Vagina (tissue), 2 donors: ENCODE measurements around the gene BDH1. TPM values are rescaled to one million over a fixed set of nuclear protein-coding genes. Genes with fewer than 3 reads are reported as not detected.

ENCODE experiments used
- DNase-seq, 2 donors: peaks; one replicate each; pipeline ENCODE4 v3.0.0-alpha.2; 2017; ENCODE audit errors: extremely low spot score in 2 of 2
- H3K27ac ChIP-seq: fragments of 200-600 bp; sonication (generic); one replicate; pipeline ENCODE4 v1.5.1; 2019
- H3K27me3 ChIP-seq: fragments of 200-600 bp; sonication (generic); one replicate; pipeline ENCODE4 v1.5.1; 2019
- H3K36me3 ChIP-seq, 2 donors: fragments of 200-600 bp; sonication (generic); one replicate each; pipeline ENCODE4 v1.5.1; 2017 to 2019
- H3K4me1 ChIP-seq: fragments of 200-600 bp; sonication (generic); one replicate; pipeline ENCODE4 v1.5.1; 2019
- H3K4me3 ChIP-seq, 2 donors: fragments of 200-600 bp; sonication (generic); 1 replicate in 1 of 2; 2 replicates in 1 of 2; pipeline ENCODE4 v1.5.1; 2016 to 2019
- H3K9me3 ChIP-seq: fragments of 200-600 bp; sonication (generic); one replicate; pipeline ENCODE4 v1.5.1; 2019
- POLR2A ChIP-seq, 2 donors: fragments of 450-650 bp; IDR thresholded peaks; one replicate each; pipeline ENCODE4 v1.6.1; 2017; ENCODE audit warnings: antibody characterized with exemption in 2 of 2, mild to moderate bottlenecking in 2 of 2, moderate library complexity in 2 of 2
- POLR2AphosphoS5 ChIP-seq, 2 donors: sonication (generic); formaldehyde crosslinking; IDR thresholded peaks; one replicate each; pipeline ENCODE4 v1.9.0; 2017; ENCODE audit warnings: antibody characterized with exemption in 2 of 2, mild to moderate bottlenecking in 2 of 2, low read depth in 1 of 2; ENCODE audit not compliant: insufficient read depth in 1 of 2
- intact Hi-C: fragments of 100-400 bp; cut with DNase I; formaldehyde crosslinking; loops from one replicate; pipeline ENCODE4 v1.15.1; 2023
- total RNA-seq: library from RNA; depleted of rRNA; stranded (reverse); fragments of >200 nt; gene quantifications from one replicate; pipeline ENCODE4 v1.2.3, GENCODE V29; 2016
- TF ChIP-seq, protein P1 (sequence below), 3 experiments: fragments of 450-650 bp in 2 of 3; fragments of 200-600 bp in 1 of 3; sonication (generic) in 1 of 3; IDR thresholded peaks; one replicate each; pipeline ENCODE4 v1.5.1; 2017 to 2019; ENCODE audit warnings: antibody characterized with exemption in 3 of 3, mild to moderate bottlenecking in 2 of 3, moderate library complexity in 2 of 3

Gene BDH1
- total RNA-seq, 1 donor from 2014 or later: 30.2 TPM

GRCh38 chr3:197465996-197466549, 89.7 kb downstream of the BDH1 start:
- intact Hi-C loops: no loop called here
- no peaks in the 10 kb centered on the region for H3K36me3 ChIP-seq
- H3K27me3 ChIP-seq: no peaks in the 10 kb centered on the region
- H3K4me1 ChIP-seq: peaks cover 33% of the 10 kb centered on the region
- H3K4me3 ChIP-seq: no peak overlapping the region
- peak overlapping the region; percentile 57 for H3K27ac ChIP-seq
- DNase-seq: no peak
- no peak for TF ChIP-seq POLR2A (IDR thresholded peaks at IDR 0.05)
- TF ChIP-seq, protein P1, sequence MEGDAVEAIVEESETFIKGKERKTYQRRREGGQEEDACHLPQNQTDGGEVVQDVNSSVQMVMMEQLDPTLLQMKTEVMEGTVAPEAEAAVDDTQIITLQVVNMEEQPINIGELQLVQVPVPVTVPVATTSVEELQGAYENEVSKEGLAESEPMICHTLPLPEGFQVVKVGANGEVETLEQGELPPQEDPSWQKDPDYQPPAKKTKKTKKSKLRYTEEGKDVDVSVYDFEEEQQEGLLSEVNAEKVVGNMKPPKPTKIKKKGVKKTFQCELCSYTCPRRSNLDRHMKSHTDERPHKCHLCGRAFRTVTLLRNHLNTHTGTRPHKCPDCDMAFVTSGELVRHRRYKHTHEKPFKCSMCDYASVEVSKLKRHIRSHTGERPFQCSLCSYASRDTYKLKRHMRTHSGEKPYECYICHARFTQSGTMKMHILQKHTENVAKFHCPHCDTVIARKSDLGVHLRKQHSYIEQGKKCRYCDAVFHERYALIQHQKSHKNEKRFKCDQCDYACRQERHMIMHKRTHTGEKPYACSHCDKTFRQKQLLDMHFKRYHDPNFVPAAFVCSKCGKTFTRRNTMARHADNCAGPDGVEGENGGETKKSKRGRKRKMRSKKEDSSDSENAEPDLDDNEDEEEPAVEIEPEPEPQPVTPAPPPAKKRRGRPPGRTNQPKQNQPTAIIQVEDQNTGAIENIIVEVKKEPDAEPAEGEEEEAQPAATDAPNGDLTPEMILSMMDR (IDR thresholded peaks at IDR 0.05): no peak
- no peak for TF ChIP-seq POLR2AphosphoS5 (IDR thresholded peaks at IDR 0.05; ENCODE audit: insufficient read depth in 1 of 2, low read depth in 1 of 2)
- no peaks in the 10 kb centered on the region for H3K9me3 ChIP-seq

DNA sequence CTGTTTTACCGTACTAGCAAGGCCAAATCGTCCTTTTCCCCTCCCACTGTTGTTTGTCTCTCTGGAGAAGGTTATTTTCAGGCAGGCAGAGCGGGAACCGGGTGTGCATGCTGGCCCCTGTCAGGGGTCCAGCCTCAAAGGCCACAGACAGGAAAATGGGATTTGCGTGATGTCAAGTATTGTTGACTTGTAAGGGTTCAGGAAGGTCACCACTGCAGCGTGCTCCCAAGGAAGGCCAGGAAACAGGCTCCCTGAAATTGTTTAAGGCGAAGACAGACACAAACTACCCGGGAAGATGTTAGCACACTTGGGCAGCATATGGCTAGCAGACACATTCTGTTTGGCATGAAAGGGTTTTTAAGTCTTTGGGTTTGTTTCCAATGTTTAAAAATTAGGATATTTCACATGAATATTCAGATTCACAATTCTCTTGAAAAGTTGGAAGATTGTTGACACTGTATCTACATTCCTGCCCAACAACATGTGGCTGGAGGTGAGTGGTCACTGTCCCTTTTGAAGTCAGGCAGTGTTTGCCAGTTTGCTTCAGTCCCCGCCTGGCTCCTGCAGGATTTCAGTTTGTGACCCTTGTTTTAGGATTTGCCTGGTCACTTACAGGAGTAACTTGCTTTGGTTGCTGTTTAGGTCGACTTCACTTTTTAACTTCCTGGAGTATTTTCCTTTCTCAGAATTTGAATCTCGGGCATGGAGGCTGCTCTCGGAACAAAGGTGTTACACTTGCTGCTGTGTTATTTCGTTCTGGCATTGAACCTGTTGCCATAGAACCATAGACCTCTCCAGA, 90.4 kb downstream of the BDH1 start:
- intact Hi-C loops: no loop called here
- Histone ChIP-seq H3K27me3 (no peaks in the 10 kb centered on the region), H3K4me1 (peaks cover 33% of the 10 kb centered on the region), H3K36me3 (no peaks in the 10 kb centered on the region), H3K27ac (no peak overlapping the region), H3K4me3 (no peak overlapping the region), H3K9me3 (no peaks in the 10 kb centered on the region)
- no peak for DNase-seq
- TF ChIP-seq POLR2AphosphoS5 (IDR thresholded peaks at IDR 0.05; ENCODE audit: insufficient read depth in 1 of 2, low read depth in 1 of 2) (no peak), POLR2A (IDR thresholded peaks at IDR 0.05) (no peak)
- TF ChIP-seq, protein P1 (IDR thresholded peaks at IDR 0.05): no peak

GRCh38 chr3:197464794-197465193, 91.0 kb downstream of the BDH1 start:
- Histone ChIP-seq H3K9me3 (no peaks in the 10 kb centered on the region), H3K4me1 (peaks cover 33% of the 10 kb centered on the region), H3K27ac (no peak overlapping the region), H3K36me3 (no peaks in the 10 kb centered on the region), H3K27me3 (no peaks in the 10 kb centered on the region), H3K4me3 (no peak overlapping the region)
- no peak for TF ChIP-seq POLR2AphosphoS5 (IDR thresholded peaks at IDR 0.05; ENCODE audit: insufficient read depth in 1 of 2, low read depth in 1 of 2)
- TF ChIP-seq POLR2A (IDR thresholded peaks at IDR 0.05): no peak
- TF ChIP-seq, protein P1 (IDR thresholded peaks at IDR 0.05): no peak
- no peak for DNase-seq
- intact Hi-C loops: no loop called here

DNA sequence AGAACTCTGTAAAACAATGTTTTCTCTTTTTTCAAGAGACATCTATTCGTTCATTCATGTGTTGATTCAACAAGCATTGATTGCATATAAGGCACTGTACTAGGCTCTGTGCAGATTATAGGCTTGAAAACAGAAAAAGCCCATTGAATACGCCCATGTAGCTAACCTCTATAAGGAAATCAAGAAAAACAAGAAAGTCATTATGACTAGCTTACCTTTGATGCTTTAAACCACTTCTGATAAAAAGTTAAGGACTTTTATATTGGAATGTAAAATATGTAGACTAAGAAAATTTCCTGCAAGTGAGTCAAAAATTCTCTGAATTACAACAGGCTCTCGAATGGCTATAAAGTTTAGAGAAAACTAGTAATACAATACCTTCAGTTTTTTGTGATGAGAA, 92.5 kb downstream of the BDH1 start:
- Histone ChIP-seq H3K27me3 (no peaks in the 10 kb centered on the region), H3K9me3 (no peaks in the 10 kb centered on the region), H3K36me3 (no peaks in the 10 kb centered on the region), H3K4me1 (peaks cover 20% of the 10 kb centered on the region), H3K27ac (no peak overlapping the region), H3K4me3 (no peak overlapping the region)
- no peak for DNase-seq
- TF ChIP-seq POLR2A (IDR thresholded peaks at IDR 0.05): no peak
- no peak for TF ChIP-seq POLR2AphosphoS5 (IDR thresholded peaks at IDR 0.05; ENCODE audit: insufficient read depth in 1 of 2, low read depth in 1 of 2)
- TF ChIP-seq, protein P1 (IDR thresholded peaks at IDR 0.05): no peak
- intact Hi-C loops: no loop called here

DNA sequence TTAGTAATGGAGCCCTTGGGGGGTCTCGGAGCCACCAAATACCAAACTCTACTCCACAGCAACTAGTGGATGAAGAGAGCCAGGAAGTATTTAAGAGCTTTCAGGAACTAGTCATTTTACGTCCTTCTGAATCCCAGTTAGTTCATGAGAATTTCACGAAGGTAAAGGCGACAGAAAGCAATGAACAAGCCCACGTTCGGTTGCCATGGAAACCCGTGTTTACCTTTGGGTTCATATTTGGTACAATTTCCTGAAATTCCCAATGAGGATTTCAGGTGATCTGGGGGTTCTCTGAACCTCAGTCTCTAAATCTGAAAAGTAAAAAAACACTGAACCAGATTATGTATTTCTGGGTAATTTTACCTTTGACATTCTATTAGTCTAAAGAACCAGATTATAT, 93.0 kb downstream of the BDH1 start:
- Histone ChIP-seq H3K4me3 (no peak overlapping the region), H3K27me3 (no peaks in the 10 kb centered on the region), H3K27ac (no peak overlapping the region), H3K4me1 (peaks cover 18% of the 10 kb centered on the region), H3K9me3 (no peaks in the 10 kb centered on the region), H3K36me3 (no peaks in the 10 kb centered on the region)
- no peak for DNase-seq
- no peak for TF ChIP-seq POLR2AphosphoS5 (IDR thresholded peaks at IDR 0.05; ENCODE audit: insufficient read depth in 1 of 2, low read depth in 1 of 2)
- no peak for TF ChIP-seq POLR2A (IDR thresholded peaks at IDR 0.05)
- TF ChIP-seq, protein P1 (IDR thresholded peaks at IDR 0.05): no peak
- intact Hi-C loops: no loop called here
